Measurements from ENCODE around the gene POLE. TPM values are rescaled to one million over a fixed set of nuclear protein-coding genes. Genes with fewer than 3 reads are reported as not detected.

Gene POLE
- total RNA-seq, 2 donors from 2014 or later, result 12.5 to 36.9 TPM

GRCh38 chr12:132610866-132611602, 76.1 kb downstream of the POLE start:
- TF ChIP-seq POLR2A (IDR thresholded peaks at IDR 0.05), result no peak
- TF ChIP-seq CTCF (IDR thresholded peaks at IDR 0.05), result no peak
- Histone ChIP-seq H3K9me3 (peaks cover 0 to 10% (median 0%) of the 10 kb centered on the region in 3 donors), H3K36me3 (replicated peaks in 1 of 2; ENCODE audit: insufficient read depth in 1 of 2, low read depth in 2 of 2) (no peaks in the 10 kb centered on the region), H3K27ac (no peak overlapping the region), H3K4me1 (no peaks in the 10 kb centered on the region), H3K27me3 (peaks cover 0 to 28% of the 10 kb centered on the region in 2 donors), H3K4me3 (no peak overlapping the region)
- DNase-seq (no peak), ATAC-seq (no peak)
- intact Hi-C loops (cut with DNase I), result loop anchor here (5.0 to 10.0 kb wide), 2 partner anchors 194 to 456 kb away; no protein-coding TSS in a partner anchor
- WGBS, 2 donors, result 62 to 71% methylated on average over 33 of the region's 33 CpGs

- DNase-seq, result peak; percentile 31 to 64 (median 38)
- no peak within 1 kb of the TSS for H3K4me3 ChIP-seq
- peaks cover 0 to 10% (median 0%) of the 10 kb centered on the region in 3 donors for H3K9me3 ChIP-seq
- H3K27me3 ChIP-seq, result peaks cover 0 to 31% of the 10 kb centered on the region in 2 donors
- peak; percentile 24 for ATAC-seq
- TF ChIP-seq POLR2A (IDR thresholded peaks at IDR 0.05) (no peak), CTCF (IDR thresholded peaks at IDR 0.05) (no peak)
- 15 to 19% methylated on average over 7 to 35 of the region's 35 CpGs for WGBS, 2 donors
- H3K4me1 ChIP-seq, result no peaks in the 10 kb centered on the region
- H3K27ac ChIP-seq, result no peak within 1 kb of the TSS
- H3K36me3 ChIP-seq (replicated peaks in 1 of 2; ENCODE audit: insufficient read depth in 1 of 2, low read depth in 2 of 2), result no peaks in the 10 kb centered on the region
- intact Hi-C loops (cut with DNase I), result loop anchor here (5.0 to 10.0 kb wide), 2 partner anchors 193 to 455 kb away; no protein-coding TSS in a partner anchor
Observed at GRCh38 chr12:132610051-132610759, 76.9 kb downstream of the POLE start, which contains the start of gene LRCOL1. LRCOL1 (minus strand) TSS chr12:132610582; CDS start chr12:132606251, 4,331 bp downstream.

GRCh38 chr12:132608231-132609171, 78.6 kb downstream of the POLE start:
- no peaks in the 10 kb centered on the region for H3K36me3 ChIP-seq (replicated peaks in 1 of 2; ENCODE audit: insufficient read depth in 1 of 2, low read depth in 2 of 2)
- no peak for TF ChIP-seq POLR2A (IDR thresholded peaks at IDR 0.05)
- no peak for TF ChIP-seq CTCF (IDR thresholded peaks at IDR 0.05)
- H3K27ac ChIP-seq, result no peak overlapping the region
- WGBS, 2 donors, result 38 to 39% methylated on average over 20 to 25 of the region's 25 CpGs
- no peak for ATAC-seq
- peaks cover 0 to 45% of the 10 kb centered on the region in 2 donors for H3K27me3 ChIP-seq
- H3K4me3 ChIP-seq, result no peak overlapping the region
- intact Hi-C loops (cut with DNase I), result no loop called here
- DNase-seq, result no peak
- H3K9me3 ChIP-seq, result peaks cover 0 to 10% (median 0%) of the 10 kb centered on the region in 3 donors
- no peaks in the 10 kb centered on the region for H3K4me1 ChIP-seq

- DNase-seq (no peak), ATAC-seq (no peak)
- no peak overlapping the region for H3K27ac ChIP-seq
- WGBS, 2 donors, result 55 to 78% methylated on average over 11 to 19 of the region's 19 CpGs
- H3K27me3 ChIP-seq, result peaks cover 0 to 48% of the 10 kb centered on the region in 2 donors
- H3K36me3 ChIP-seq (replicated peaks in 1 of 2; ENCODE audit: insufficient read depth in 1 of 2, low read depth in 2 of 2), result no peaks in the 10 kb centered on the region
- no peak overlapping the region for H3K4me3 ChIP-seq
- peaks cover 10% of the 10 kb centered on the region for H3K4me1 ChIP-seq
- H3K9me3 ChIP-seq, result peaks cover 0 to 9% (median 0%) of the 10 kb centered on the region in 3 donors
- TF ChIP-seq CTCF (IDR thresholded peaks at IDR 0.05) (no peak), POLR2A (IDR thresholded peaks at IDR 0.05) (no peak)
- intact Hi-C loops (cut with DNase I), result no loop called here
Observed at GRCh38 chr12:132606927-132607326, 80.2 kb downstream of the POLE start.

Measured in body of pancreas (tissue), 4 donors.